Cardiac fibroblast (primary cell): ENCODE measurements around the gene KIF11.

Experiments
- DNase-seq, 2 donors: peaks; one replicate each; pipeline versions ENCODE4 v3.0.0 to v3.0.0-alpha.2; 2010; ENCODE audit warnings: low read depth in 2 of 2
- H3K4me3 ChIP-seq, 2 donors: replicated peaks in 1 of 2; 1 replicate in 1 of 2; 2 replicates in 1 of 2; pipeline ENCODE4 v1.5.1; 2011; ENCODE audit warnings: low read depth in 2 of 2, low read length in 2 of 2, mild to moderate bottlenecking in 2 of 2, moderate library complexity in 1 of 2
- CTCF ChIP-seq: IDR thresholded peaks from one replicate; pipeline ENCODE4 v1.5.1; 2011; ENCODE audit warnings: low read depth, mild to moderate bottlenecking, low read length, inconsistent platforms

The KIF11 gene

GRCh38 chr10:92667078-92667477, 74.1 kb downstream of the KIF11 start:
- no peak for DNase-seq
- no peak overlapping the region for H3K4me3 ChIP-seq
- no peak for TF ChIP-seq CTCF

DNA sequence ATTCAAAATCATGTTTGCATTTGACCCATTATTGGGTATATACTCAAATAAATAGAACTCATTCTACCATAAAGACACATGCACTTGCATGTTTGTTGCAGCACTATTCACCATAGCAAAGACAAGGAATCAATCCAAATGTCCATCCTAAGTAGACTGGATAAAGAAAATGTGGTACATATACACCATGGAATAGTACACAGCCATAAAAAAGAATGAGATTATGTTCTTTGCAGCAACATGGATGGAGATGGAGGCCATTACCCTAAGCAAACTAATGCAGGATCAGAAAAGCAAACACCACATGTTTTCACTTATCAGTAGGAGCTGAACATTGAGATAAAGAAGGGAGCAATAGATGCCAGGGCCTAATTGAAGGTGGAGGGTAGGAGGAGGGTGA, 84.8 kb downstream of the KIF11 start:
- no peak overlapping the region for H3K4me3 ChIP-seq
- TF ChIP-seq CTCF: no peak

GRCh38 chr10:92678206-92678605, 85.3 kb downstream of the KIF11 start:
- no peak overlapping the region for H3K4me3 ChIP-seq
- no peak for TF ChIP-seq CTCF
- DNase-seq: no peak

More for the DNA sequence above, 84.8 kb downstream of the KIF11 start:
- DNase-seq: no peak

- DNase-seq: no peak
- no peak overlapping the region for H3K4me3 ChIP-seq
- TF ChIP-seq CTCF: no peak
Observed at GRCh38 chr10:92681306-92681834, 88.4 kb downstream of the KIF11 start.

DNA sequence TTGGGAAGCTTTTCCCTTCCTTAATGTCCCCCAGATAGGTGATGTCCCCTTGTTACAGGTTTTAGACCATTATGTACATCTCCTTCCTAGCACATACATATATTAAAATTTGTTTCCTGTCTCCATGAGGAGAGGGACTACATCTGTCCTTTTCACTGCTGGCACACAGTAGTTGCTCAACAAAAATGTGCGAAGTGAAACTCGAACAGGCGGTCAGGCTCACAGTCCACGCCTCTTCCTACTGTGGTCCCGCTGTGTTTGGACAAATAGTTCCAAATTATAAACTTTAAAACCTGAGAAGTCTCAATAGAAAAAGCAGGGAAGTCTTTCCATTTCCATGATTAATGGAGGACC, 95.6 kb downstream of the KIF11 start:
- peak overlapping the region; percentile 57 to 80 for H3K4me3 ChIP-seq
- no peak for TF ChIP-seq CTCF
- no peak for DNase-seq

DNA sequence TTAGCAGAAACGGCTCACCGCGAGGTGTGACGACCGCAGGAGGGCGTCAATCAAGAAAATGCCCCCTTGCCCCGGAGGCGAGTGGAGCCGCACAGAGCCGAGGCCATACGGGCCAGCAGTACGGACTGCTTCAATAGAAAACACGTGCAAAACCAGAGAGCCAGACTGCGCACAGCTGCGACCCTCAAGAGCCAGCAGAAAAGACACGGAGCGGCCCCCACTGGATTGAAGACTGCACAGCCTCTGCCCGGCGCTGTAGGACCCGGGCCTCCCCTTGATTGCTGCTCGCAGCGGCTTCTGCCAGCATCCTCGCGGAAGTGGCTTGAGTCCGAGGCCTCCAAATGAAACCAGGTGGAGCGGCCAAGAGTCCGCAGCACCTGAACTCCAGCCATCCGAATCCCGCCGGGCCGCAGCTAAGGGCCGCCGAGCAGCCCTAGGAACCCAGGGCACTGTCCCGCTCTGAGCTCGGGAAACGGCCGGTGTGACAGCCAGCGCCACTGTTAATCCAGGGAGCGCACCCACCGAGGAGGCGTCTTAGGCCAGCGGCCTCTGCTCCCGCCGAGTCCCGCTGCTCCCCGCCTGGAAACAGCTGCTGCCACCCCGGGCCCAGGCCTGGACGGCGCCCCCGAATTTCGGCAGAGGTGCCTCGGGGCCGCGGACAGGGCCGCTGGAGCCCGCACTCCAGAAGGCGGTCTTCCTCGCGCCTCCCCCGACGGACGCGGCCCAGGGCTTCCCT, 96.2 kb downstream of the KIF11 start:
- DNase-seq: peak; percentile 40 to 44
- no peak for TF ChIP-seq CTCF
- peak overlapping the region; percentile 57 to 80 for H3K4me3 ChIP-seq
